ENCODE data around the gene FNDC3B. TPM values are rescaled to one million over a fixed set of nuclear protein-coding genes. Genes with fewer than 3 reads are reported as not detected.

FNDC3B gene
- polyA plus RNA-seq, 2 of the 4 experiments (the other 2 are of a cell fraction): 29.5 to 33.6 TPM

GRCh38 chr3:172077197-172077757 is 37.9 kb downstream of the FNDC3B start:
- CTCF ChIA-PET: no interaction called here
- no peak for DNase-seq (ENCODE audit: low read depth in 1 of 2, low spot score in 1 of 2)
- TF ChIP-seq MAFK (IDR thresholded peaks at IDR 0.05; ENCODE audit: partially characterized antibody): no peak
- Histone ChIP-seq H3K4me1 (peaks cover 76% of the 10 kb centered on the region), H3K27ac (no peak overlapping the region), H3K9me3 (no peaks in the 10 kb centered on the region), H3K4me2 (no peak overlapping the region), H3K4me3 (no peak overlapping the region)
- ATAC-seq: no peak
- FAIRE-seq: no peak
- WGBS (ENCODE audit: missing lambda C conversion rate): 89% methylated on average over 4 of the region's 4 CpGs
- POLR2A ChIA-PET: no interaction called here

DNA sequence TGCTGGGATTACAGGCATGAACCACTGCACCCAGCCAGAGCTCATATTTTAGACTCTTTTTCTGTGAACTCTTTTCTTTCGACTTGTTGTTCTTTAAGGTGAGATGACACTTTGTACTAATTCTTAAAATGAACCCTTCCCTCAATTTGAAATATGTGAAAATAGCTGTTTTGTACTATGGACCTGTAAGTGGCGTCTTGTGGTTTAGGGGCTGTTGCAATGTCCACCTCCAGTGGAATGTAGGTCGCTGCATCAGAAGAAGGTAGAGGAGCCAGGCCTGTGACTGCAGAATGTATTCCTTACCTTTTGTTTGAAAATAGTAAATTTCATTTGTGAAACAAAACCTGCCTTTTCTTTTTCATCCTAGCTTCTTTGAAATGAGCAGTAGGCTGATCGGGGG is 38.9 kb downstream of the FNDC3B start:
- Histone ChIP-seq H3K27ac (no peak overlapping the region), H3K9me3 (no peaks in the 10 kb centered on the region), H3K4me1 (peaks cover 75% of the 10 kb centered on the region), H3K4me2 (no peak overlapping the region), H3K4me3 (no peak overlapping the region)
- ChIA-PET CTCF (no interaction called here), POLR2A (no interaction called here)
- 96% methylated on average over 4 of the region's 4 CpGs for WGBS (ENCODE audit: missing lambda C conversion rate)
- FAIRE-seq: no peak
- ATAC-seq: no peak
- no peak for DNase-seq (ENCODE audit: low read depth in 1 of 2, low spot score in 1 of 2)
- TF ChIP-seq RNF2 (IDR thresholded peaks at IDR 0.05; ENCODE audit: borderline replicate concordance, low read depth): no peak
- no peak for TF ChIP-seq NR3C1 (IDR thresholded peaks at IDR 0.05)
- TF ChIP-seq EHMT2 (IDR thresholded peaks at IDR 0.05; ENCODE audit: low read depth): no peak
- TF ChIP-seq NPAS2 (CRISPR knock-in tag; IDR thresholded peaks at IDR 0.05; ENCODE audit: borderline replicate concordance): no peak
- TF ChIP-seq, protein P1, sequence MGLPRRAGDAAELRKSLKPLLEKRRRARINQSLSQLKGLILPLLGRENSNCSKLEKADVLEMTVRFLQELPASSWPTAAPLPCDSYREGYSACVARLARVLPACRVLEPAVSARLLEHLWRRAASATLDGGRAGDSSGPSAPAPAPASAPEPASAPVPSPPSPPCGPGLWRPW (IDR thresholded peaks at IDR 0.05): no peak
- no peak for TF ChIP-seq ZC3H11A (IDR thresholded peaks at IDR 0.05)

GRCh38 chr3:172078721-172079120 is 39.3 kb downstream of the FNDC3B start:
- 92% methylated on average over 6 of the region's 6 CpGs for WGBS (ENCODE audit: missing lambda C conversion rate)
- H3K4me3 ChIP-seq: no peak overlapping the region
- ChIA-PET POLR2A (no interaction called here), CTCF (no interaction called here)
- H3K9me3 ChIP-seq: no peaks in the 10 kb centered on the region
- peaks cover 73% of the 10 kb centered on the region for H3K4me1 ChIP-seq
- ATAC-seq: no peak
- H3K27ac ChIP-seq: no peak overlapping the region
- no peak for TF ChIP-seq KDM5A (IDR thresholded peaks at IDR 0.05)
- no peak for TF ChIP-seq NFE2L2 (conservative IDR thresholded peaks at IDR 0.05; ENCODE audit: low read length)
- TF ChIP-seq FOSL2 (IDR thresholded peaks at IDR 0.05): no peak
- TF ChIP-seq FOSL2 (CRISPR knock-in tag; IDR thresholded peaks at IDR 0.05): no peak
- no peak for TF ChIP-seq HDAC2 (IDR thresholded peaks at IDR 0.05)
- no peak for DNase-seq (ENCODE audit: low read depth in 1 of 2, low spot score in 1 of 2)
- FAIRE-seq: no peak
- no peak overlapping the region for H3K4me2 ChIP-seq

- POLR2A ChIA-PET: no interaction called here
Measured at GRCh38 chr3:172079326-172079976, 40.1 kb downstream of the FNDC3B start.

More at GRCh38 chr3:172079326-172079976, 40.1 kb downstream of the FNDC3B start:
- WGBS (ENCODE audit: missing lambda C conversion rate): 93% methylated on average over 3 of the region's 3 CpGs
- FAIRE-seq: no peak
- H3K4me3 ChIP-seq: no peak overlapping the region
- no peak for TF ChIP-seq SMC3 (IDR thresholded peaks at IDR 0.05)
- TF ChIP-seq HEYL (CRISPR knock-in tag; IDR thresholded peaks at IDR 0.05): no peak
- no peak for TF ChIP-seq MAFK (IDR thresholded peaks at IDR 0.05; ENCODE audit: partially characterized antibody)
- no peak for TF ChIP-seq HOXB5 (CRISPR knock-in tag; IDR thresholded peaks at IDR 0.05)
- no peak for TF ChIP-seq RNF2 (IDR thresholded peaks at IDR 0.05; ENCODE audit: borderline replicate concordance, low read depth)
- no peak for TF ChIP-seq SREBF2 (IDR thresholded peaks at IDR 0.05)
- no peak for TF ChIP-seq FOSL2 (IDR thresholded peaks at IDR 0.05)
- TF ChIP-seq FOSL2 (CRISPR knock-in tag; IDR thresholded peaks at IDR 0.05): no peak
- TF ChIP-seq USF2 (IDR thresholded peaks at IDR 0.05): no peak
- no peak for TF ChIP-seq CHD4 (IDR thresholded peaks at IDR 0.05; ENCODE audit: borderline replicate concordance)
- TF ChIP-seq, protein P2, sequence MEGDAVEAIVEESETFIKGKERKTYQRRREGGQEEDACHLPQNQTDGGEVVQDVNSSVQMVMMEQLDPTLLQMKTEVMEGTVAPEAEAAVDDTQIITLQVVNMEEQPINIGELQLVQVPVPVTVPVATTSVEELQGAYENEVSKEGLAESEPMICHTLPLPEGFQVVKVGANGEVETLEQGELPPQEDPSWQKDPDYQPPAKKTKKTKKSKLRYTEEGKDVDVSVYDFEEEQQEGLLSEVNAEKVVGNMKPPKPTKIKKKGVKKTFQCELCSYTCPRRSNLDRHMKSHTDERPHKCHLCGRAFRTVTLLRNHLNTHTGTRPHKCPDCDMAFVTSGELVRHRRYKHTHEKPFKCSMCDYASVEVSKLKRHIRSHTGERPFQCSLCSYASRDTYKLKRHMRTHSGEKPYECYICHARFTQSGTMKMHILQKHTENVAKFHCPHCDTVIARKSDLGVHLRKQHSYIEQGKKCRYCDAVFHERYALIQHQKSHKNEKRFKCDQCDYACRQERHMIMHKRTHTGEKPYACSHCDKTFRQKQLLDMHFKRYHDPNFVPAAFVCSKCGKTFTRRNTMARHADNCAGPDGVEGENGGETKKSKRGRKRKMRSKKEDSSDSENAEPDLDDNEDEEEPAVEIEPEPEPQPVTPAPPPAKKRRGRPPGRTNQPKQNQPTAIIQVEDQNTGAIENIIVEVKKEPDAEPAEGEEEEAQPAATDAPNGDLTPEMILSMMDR (IDR thresholded peaks at IDR 0.05): no peak
- H3K4me2 ChIP-seq: no peak overlapping the region
- no peaks in the 10 kb centered on the region for H3K9me3 ChIP-seq
- peaks cover 70% of the 10 kb centered on the region for H3K4me1 ChIP-seq
- H3K27ac ChIP-seq: no peak overlapping the region
- ATAC-seq: no peak
- CTCF ChIA-PET: interaction anchor here (0.5 kb wide), 1 partner anchor 255 kb away, joined by 4 read pairs; no protein-coding TSS in a partner anchor
- DNase-seq (ENCODE audit: low read depth in 1 of 2, low spot score in 1 of 2): no peak

All from A549 (cell line).